Lung (tissue), 12 donors: ENCODE data around the gene MT1B. TPM values are rescaled to one million over a fixed set of nuclear protein-coding genes. Genes with fewer than 3 reads are reported as not detected.
A peak's percentile ranks its signal among the peaks of the same experiment; 100 is the strongest.

Source experiments
- ATAC-seq: fragments of 200-7000 bp; cut with Tn5 transposase; one replicate; pipeline ENCODE4 v1.9.1; 2020; ENCODE audit warnings: moderate number of reproducible peaks; ENCODE audit not compliant: insufficient read depth, low FRiP score
- DNase-seq, 3 donors: peaks; one replicate each; pipeline ENCODE4 v3.0.0-alpha.2; 2013 to 2017
- H3K27ac ChIP-seq, 2 donors: one replicate each; pipeline ENCODE4 v1.5.1; 2013; ENCODE audit warnings: mild to moderate bottlenecking in 2 of 2, moderate library complexity in 2 of 2, control low read depth in 1 of 2, inconsistent platforms in 1 of 2, low read depth in 1 of 2, low read length in 1 of 2
- H3K27me3 ChIP-seq, 3 donors: one replicate each; pipeline ENCODE4 v1.5.1; 2013; ENCODE audit warnings: low read length in 2 of 3; ENCODE audit not compliant: control insufficient read depth in 3 of 3, insufficient read depth in 3 of 3
- H3K36me3 ChIP-seq, 4 donors: one replicate each; pipeline ENCODE4 v1.5.1; 2013; ENCODE audit warnings: low read length in 4 of 4, mild to moderate bottlenecking in 1 of 4, moderate library complexity in 1 of 4; ENCODE audit not compliant: control insufficient read depth in 4 of 4, insufficient read depth in 4 of 4
- H3K4me1 ChIP-seq, 5 donors: one replicate each; pipeline ENCODE4 v1.5.1; 2013; ENCODE audit warnings: low read length in 5 of 5, mild to moderate bottlenecking in 2 of 5, moderate library complexity in 1 of 5; ENCODE audit not compliant: control insufficient read depth in 5 of 5, insufficient read depth in 5 of 5
- H3K4me3 ChIP-seq: one replicate; pipeline ENCODE4 v1.5.1; 2013; ENCODE audit warnings: mild to moderate bottlenecking, control low read depth, moderate library complexity
- H3K9ac ChIP-seq, 2 donors: one replicate each; pipeline ENCODE4 v1.5.1; 2013; ENCODE audit warnings: low read length in 2 of 2, control low read depth in 1 of 2; ENCODE audit not compliant: insufficient read depth in 1 of 2
- H3K9me3 ChIP-seq, 4 donors: one replicate each; pipeline ENCODE4 v1.5.1; 2013; ENCODE audit warnings: low read length in 3 of 4, mild to moderate bottlenecking in 1 of 4, moderate library complexity in 1 of 4; ENCODE audit not compliant: control insufficient read depth in 4 of 4, insufficient read depth in 3 of 4
- WGBS, 2 donors: extraction: QIAGEN DNeasy Blood & Tissue Kit; methylation state at CpG; one replicate each; pipeline ENCODE4 v1.1.7; 2013; 5-methylcytosine and 5-hydroxymethylcytosine counted together
- polyA plus RNA-seq, 2 donors: library from polyadenylated mRNA; stranded (reverse); fragments of 200-250 nt; gene quantifications; one replicate each; pipeline ENCODE4 v1.2.1, GENCODE V29; 2013
- total RNA-seq, 2 donors: library from RNA; depleted of rRNA in 1 of 2; stranded (reverse); fragments of >200 nt in 1 of 2; gene quantifications; one replicate each; pipeline ENCODE4 v1.2.1, GENCODE V29; 2014 to 2021
- TF ChIP-seq, protein P1 (sequence below): IDR thresholded peaks from 2 replicates; pipeline ENCODE4 v1.5.1; 2012; ENCODE audit warnings: mild to moderate bottlenecking; ENCODE audit errors: control extremely low read depth, extremely low read depth
- donor health status: control.
- donor health status: control.
- donor health status: Bipolar disorder and iron deficiency.
- donor health status: healthy.
- donor health status: DM: yes; HTN: yes; CAD: no.

MT1B gene
- total and polyA plus RNA-seq, 4 donors: not detected

DNA sequence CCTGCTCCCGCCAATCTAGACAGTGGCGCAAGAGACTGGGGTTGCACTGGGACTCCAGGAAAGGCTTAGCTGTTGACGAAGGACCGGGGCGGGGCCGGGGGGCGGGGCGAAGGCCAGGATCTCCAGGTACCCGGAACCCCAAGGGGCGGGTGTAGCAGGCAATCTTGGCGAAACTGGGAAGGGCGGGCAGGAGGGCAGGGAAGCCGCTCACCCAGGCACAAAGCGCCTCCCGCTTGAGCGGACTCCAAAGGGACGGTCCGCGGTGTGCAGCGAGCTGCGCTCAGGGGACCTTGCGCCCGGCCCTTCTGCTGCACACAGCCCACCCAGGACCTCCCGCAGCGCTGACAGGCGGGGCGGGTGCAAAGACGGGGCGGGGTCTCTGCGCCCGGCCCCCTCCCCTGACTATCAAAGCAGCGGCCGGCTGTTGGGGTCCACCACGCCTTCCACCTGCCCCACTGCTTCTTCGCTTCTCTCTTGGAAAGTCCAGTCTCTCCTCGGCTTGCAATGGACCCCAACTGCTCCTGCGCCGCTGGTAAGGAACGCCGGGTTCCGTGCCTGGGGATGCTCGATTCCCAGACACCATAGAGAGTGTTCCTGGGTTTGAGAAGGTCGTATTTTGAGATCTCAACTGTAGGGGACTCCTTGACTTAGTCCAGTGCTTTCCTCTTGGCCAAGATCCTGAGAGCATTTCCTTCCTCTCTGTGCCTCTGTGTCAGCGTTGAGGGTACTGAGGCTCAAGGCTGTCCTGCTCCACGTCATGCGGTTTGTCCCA, 6.1 kb downstream of the MT1B start, which contains the start of gene MT1F:
MT1F (plus strand) TSS at position 405 of the 772 bp plus-strand sequence; CDS start at position 505, 100 bp downstream.
- peak within 1 kb of the TSS; percentile 18 for H3K4me3 ChIP-seq
- peak; percentile 92 for ATAC-seq
- peak within 1 kb of the TSS in 1 of 2 donors; percentile 14 for H3K9ac ChIP-seq
- TF ChIP-seq, protein P1, sequence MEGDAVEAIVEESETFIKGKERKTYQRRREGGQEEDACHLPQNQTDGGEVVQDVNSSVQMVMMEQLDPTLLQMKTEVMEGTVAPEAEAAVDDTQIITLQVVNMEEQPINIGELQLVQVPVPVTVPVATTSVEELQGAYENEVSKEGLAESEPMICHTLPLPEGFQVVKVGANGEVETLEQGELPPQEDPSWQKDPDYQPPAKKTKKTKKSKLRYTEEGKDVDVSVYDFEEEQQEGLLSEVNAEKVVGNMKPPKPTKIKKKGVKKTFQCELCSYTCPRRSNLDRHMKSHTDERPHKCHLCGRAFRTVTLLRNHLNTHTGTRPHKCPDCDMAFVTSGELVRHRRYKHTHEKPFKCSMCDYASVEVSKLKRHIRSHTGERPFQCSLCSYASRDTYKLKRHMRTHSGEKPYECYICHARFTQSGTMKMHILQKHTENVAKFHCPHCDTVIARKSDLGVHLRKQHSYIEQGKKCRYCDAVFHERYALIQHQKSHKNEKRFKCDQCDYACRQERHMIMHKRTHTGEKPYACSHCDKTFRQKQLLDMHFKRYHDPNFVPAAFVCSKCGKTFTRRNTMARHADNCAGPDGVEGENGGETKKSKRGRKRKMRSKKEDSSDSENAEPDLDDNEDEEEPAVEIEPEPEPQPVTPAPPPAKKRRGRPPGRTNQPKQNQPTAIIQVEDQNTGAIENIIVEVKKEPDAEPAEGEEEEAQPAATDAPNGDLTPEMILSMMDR: no peak
- H3K9me3 ChIP-seq: no peaks in the 10 kb centered on the region
- peak; percentile 48 to 73 (median 65) for DNase-seq
- 0 to 2% methylated on average over 37 to 46 of the region's 46 CpGs for WGBS, 2 donors
- peaks cover 0 to 12% (median 5%) of the 10 kb centered on the region in 5 donors for H3K4me1 ChIP-seq
- no peaks in the 10 kb centered on the region for H3K36me3 ChIP-seq
- peak within 1 kb of the TSS in 1 of 2 donors; percentile 16 for H3K27ac ChIP-seq
- peaks cover 0 to 48% (median 39%) of the 10 kb centered on the region in 3 donors for H3K27me3 ChIP-seq

DNA sequence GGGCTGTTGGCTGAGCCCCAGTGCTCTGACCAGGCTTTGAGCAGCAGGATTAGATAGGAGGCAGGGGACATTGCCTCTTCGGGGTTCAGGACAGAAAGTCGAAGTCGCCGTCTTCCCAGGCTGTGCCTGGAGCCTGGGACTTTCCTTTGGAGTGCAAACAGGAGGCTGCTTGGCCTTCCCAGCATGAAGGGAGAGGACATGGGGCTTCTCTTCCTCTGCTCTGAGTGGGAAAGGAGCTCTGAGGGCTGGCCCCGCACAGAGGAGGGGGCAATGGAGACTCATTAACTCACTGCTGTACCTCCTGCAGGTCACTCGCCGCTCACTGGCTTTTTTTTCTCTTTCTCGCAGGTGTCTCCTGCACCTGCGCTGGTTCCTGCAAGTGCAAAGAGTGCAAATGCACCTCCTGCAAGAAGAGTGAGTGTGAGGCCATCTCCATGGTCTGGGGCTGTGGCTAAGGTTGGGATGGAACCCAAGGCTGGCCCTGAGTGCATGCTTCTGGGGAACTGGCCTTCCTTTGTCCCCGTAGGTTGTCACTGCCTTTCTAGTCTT, 6.7 kb downstream of the MT1B start:
- Histone ChIP-seq H3K9me3 (no peaks in the 10 kb centered on the region), H3K9ac (peak overlapping the region in 1 of 2 donors; percentile 14), H3K27ac (no peak overlapping the region), H3K4me1 (peaks cover 0 to 16% (median 5%) of the 10 kb centered on the region in 5 donors), H3K4me3 (no peak overlapping the region), H3K36me3 (no peaks in the 10 kb centered on the region), H3K27me3 (peaks cover 0 to 53% (median 45%) of the 10 kb centered on the region in 3 donors)
- TF ChIP-seq, protein P1: no peak
- 36 to 46% methylated on average over 10 of the region's 10 CpGs for WGBS, 2 donors
- DNase-seq (no peak), ATAC-seq (no peak)

- H3K9me3 ChIP-seq: no peaks in the 10 kb centered on the region
- DNase-seq (no peak), ATAC-seq (no peak)
- peaks cover 0 to 17% (median 8%) of the 10 kb centered on the region in 5 donors for H3K4me1 ChIP-seq
- peaks cover 0 to 95% (median 79%) of the 10 kb centered on the region in 3 donors for H3K27me3 ChIP-seq
- H3K9ac ChIP-seq: no peak overlapping the region
- TF ChIP-seq, protein P1: no peak
- no peak overlapping the region for H3K4me3 ChIP-seq
- 17% methylated on average over 44 to 48 of the region's 48 CpGs for WGBS, 2 donors
- no peaks in the 10 kb centered on the region for H3K36me3 ChIP-seq
- H3K27ac ChIP-seq: no peak overlapping the region
Measured at GRCh38 chr16:56662357-56663354, 11.0 kb downstream of the MT1B start.
